Caco-2 (cell line): ENCODE measurements around the gene OR10AD1. TPM values are rescaled to one million over a fixed set of nuclear protein-coding genes. Genes with fewer than 3 reads are reported as not detected.

ENCODE experiments used
- BruUV-seq: library from RNA; stranded (reverse); fragments of 400-500 nt; replicated peaks from 2 replicates; lab custom pipeline; 2021; lab: Mats Ljungman, UMichigan
- CTCF ChIA-PET: fragments of 300-600 bp; sonication (Branson Sonifier 250); formaldehyde crosslinking; loops from one replicate; lab custom pipeline; 2022; ENCODE audit warnings: antibody characterized with exemption; lab: Charles Lee
- POLR2A ChIA-PET: fragments of 300-600 bp; sonication (Branson Sonifier 250); formaldehyde crosslinking; loops from one replicate; lab custom pipeline; 2022; ENCODE audit warnings: antibody characterized with exemption; lab: Charles Lee
- DNase-seq, 2 experiments: peaks; one replicate each; pipeline versions ENCODE4 v3.0.0 to v3.0.0-alpha.2; 2020 to 2022
- H3K27me3 ChIP-seq: replicated peaks from 2 replicates; pipeline ENCODE4 v1.6.0; 2011; ENCODE audit warnings: low read length; ENCODE audit not compliant: control insufficient read depth, insufficient read depth
- H3K36me3 ChIP-seq: 2 replicates; pipeline ENCODE4 v1.5.1; 2011; ENCODE audit warnings: low read length; ENCODE audit not compliant: control insufficient read depth, insufficient read depth
- H3K4me1 ChIP-seq: fragments of 250-450 bp; sonication (Bioruptor Pico); 2 replicates; pipeline ENCODE4 v1.5.1; 2020; ENCODE audit warnings: mild to moderate bottlenecking
- H3K4me3 ChIP-seq: 2 replicates; pipeline ENCODE4 v1.5.1; 2011; ENCODE audit warnings: low read depth, mild to moderate bottlenecking, control low read depth, low read length
- H3K9me3 ChIP-seq: fragments of 250-450 bp; sonication (Bioruptor Pico); 2 replicates; pipeline ENCODE4 v1.5.1; 2020; ENCODE audit warnings: mild to moderate bottlenecking, moderate library complexity
- H3K27ac Mint-ChIP-seq: one replicate; pipeline ENCODE4 v1.8.0; 2022; ENCODE audit warnings: mixed read lengths; ENCODE audit not compliant: unreplicated experiment
- H3K27me3 Mint-ChIP-seq: one replicate; pipeline ENCODE4 v1.8.0; 2022; ENCODE audit warnings: mixed read lengths; ENCODE audit not compliant: insufficient read depth, unreplicated experiment
- H3K36me3 Mint-ChIP-seq: one replicate; pipeline ENCODE4 v1.8.0; 2022; ENCODE audit warnings: mild to moderate bottlenecking, mixed read lengths; ENCODE audit not compliant: insufficient read depth, unreplicated experiment
- H3K4me1 Mint-ChIP-seq: one replicate; pipeline ENCODE4 v1.8.0; 2022; ENCODE audit warnings: low read depth, mixed read lengths; ENCODE audit not compliant: unreplicated experiment
- H3K4me3 Mint-ChIP-seq: one replicate; pipeline ENCODE4 v1.8.0; 2022; ENCODE audit warnings: mild to moderate bottlenecking, moderate library complexity, mixed read lengths; ENCODE audit not compliant: unreplicated experiment
- H3K9me3 Mint-ChIP-seq: one replicate; pipeline ENCODE4 v1.8.0; 2022; ENCODE audit warnings: mixed read lengths; ENCODE audit not compliant: unreplicated experiment
- CTCF ChIP-seq, 2 experiments: fragments of 200-600 bp in 1 of 2; IDR thresholded peaks; 1 replicate in 1 of 2; 2 replicates in 1 of 2; pipeline versions ENCODE4 v1.5.1 to v1.8.0; 2011 to 2022; ENCODE audit warnings: antibody characterized with exemption in 1 of 2, control low read depth in 1 of 2, inconsistent platforms in 1 of 2, low read depth in 1 of 2, low read length in 1 of 2, mild to moderate bottlenecking in 1 of 2, moderate library complexity in 1 of 2; ENCODE audit not compliant: insufficient read depth in 1 of 2, severe bottlenecking in 1 of 2, unreplicated experiment in 1 of 2
- intact Hi-C: fragments of 100-400 bp; cut with micrococcal nuclease; formaldehyde crosslinking; loops from one replicate; pipeline ENCODE4 v1.10.0; 2022; ENCODE audit not compliant: unreplicated experiment
- total RNA-seq: library from RNA; stranded (reverse); gene quantifications from 2 replicates; pipeline ENCODE4 v1.2.3, GENCODE V29; 2022

The OR10AD1 gene
- total RNA-seq, 1 experiment from 2014 or later: not detected

- no peaks in the 10 kb centered on the region for H3K4me1 Mint-ChIP-seq
- Histone ChIP-seq H3K4me1 (no peaks in the 10 kb centered on the region), H3K9me3 (no peaks in the 10 kb centered on the region), H3K4me3 (no peak overlapping the region), H3K36me3 (no peaks in the 10 kb centered on the region), H3K27me3 (no peaks in the 10 kb centered on the region)
- ChIA-PET CTCF (no interaction called here), POLR2A (no interaction called here)
- intact Hi-C loops: no loop called here
- H3K4me3 Mint-ChIP-seq: no peak overlapping the region
- no peaks in the 10 kb centered on the region for H3K36me3 Mint-ChIP-seq
- peaks cover 11% of the 10 kb centered on the region for H3K27me3 Mint-ChIP-seq
- no TSS peak for BruUV-seq
- no peak for DNase-seq
- no peak for TF ChIP-seq CTCF (IDR thresholded peaks at IDR 0.05; ENCODE audit: insufficient read depth in 1 of 2, low read depth in 1 of 2, low read length in 1 of 2, severe bottlenecking in 1 of 2, unreplicated experiment in 1 of 2)
- H3K9me3 Mint-ChIP-seq: no peaks in the 10 kb centered on the region
- H3K27ac Mint-ChIP-seq: no peak overlapping the region
Measured at GRCh38 chr12:48175613-48176416, 27.3 kb downstream of the OR10AD1 start.

GRCh38 chr12:48169011-48169410, 34.1 kb downstream of the OR10AD1 start:
- H3K36me3 Mint-ChIP-seq: no peaks in the 10 kb centered on the region
- H3K4me1 Mint-ChIP-seq: no peaks in the 10 kb centered on the region
- POLR2A ChIA-PET: no interaction called here
- no peak for TF ChIP-seq CTCF (IDR thresholded peaks at IDR 0.05; ENCODE audit: insufficient read depth in 1 of 2, low read depth in 1 of 2, low read length in 1 of 2, severe bottlenecking in 1 of 2, unreplicated experiment in 1 of 2)
- H3K27me3 Mint-ChIP-seq: no peaks in the 10 kb centered on the region
- no peaks in the 10 kb centered on the region for H3K9me3 ChIP-seq
- no peaks in the 10 kb centered on the region for H3K27me3 ChIP-seq
- no peak overlapping the region for H3K4me3 ChIP-seq
- no peaks in the 10 kb centered on the region for H3K4me1 ChIP-seq
- intact Hi-C loops: loop anchor here (5.0 kb wide), 1 partner anchor 167 kb away; the partner anchor contains the start of gene COL2A1
- CTCF ChIA-PET: no interaction called here
- DNase-seq: no peak
- H3K27ac Mint-ChIP-seq: no peak overlapping the region
- H3K9me3 Mint-ChIP-seq: no peaks in the 10 kb centered on the region
- no peaks in the 10 kb centered on the region for H3K36me3 ChIP-seq
- H3K4me3 Mint-ChIP-seq: no peak overlapping the region
- no TSS peak for BruUV-seq

GRCh38 chr12:48165089-48165981, 37.8 kb downstream of the OR10AD1 start:
- H3K36me3 ChIP-seq: no peaks in the 10 kb centered on the region
- Mint-ChIP-seq H3K4me3 (no peak overlapping the region), H3K27ac (no peak overlapping the region), H3K4me1 (no peaks in the 10 kb centered on the region), H3K27me3 (no peaks in the 10 kb centered on the region), H3K36me3 (no peaks in the 10 kb centered on the region), H3K9me3 (no peaks in the 10 kb centered on the region)
- POLR2A ChIA-PET: no interaction called here
- no peaks in the 10 kb centered on the region for H3K27me3 ChIP-seq
- TF ChIP-seq CTCF (IDR thresholded peaks at IDR 0.05; ENCODE audit: insufficient read depth in 1 of 2, low read depth in 1 of 2, low read length in 1 of 2, severe bottlenecking in 1 of 2, unreplicated experiment in 1 of 2): peak; percentile 92 to 96
- no peaks in the 10 kb centered on the region for H3K9me3 ChIP-seq
- no peaks in the 10 kb centered on the region for H3K4me1 ChIP-seq
- no peak overlapping the region for H3K4me3 ChIP-seq
- DNase-seq: peak in 1 of 2 experiments; percentile 76
- intact Hi-C loops: loop anchor here (1.0 to 5.0 kb wide), 5 partner anchors 81 to 450 kb away; partner anchors contain the start of genes COL2A1 and TMEM106C
- CTCF ChIA-PET: interaction anchor here (0.8 to 1.2 kb wide), 4 partner anchors 8 to 81 kb away, joined by 3 to 4 read pairs (median 3); partner anchors contain the start of gene ASB8
- no TSS peak for BruUV-seq
